HepG2 (cell line): ENCODE measurements around the gene VEZF1. TPM values are rescaled to one million over a fixed set of nuclear protein-coding genes. Genes with fewer than 3 reads are reported as not detected.

Experiments used
- CEBPB ChIP-seq: IDR thresholded peaks from 2 replicates; pipeline ENCODE4 v1.6.1; 2011; ENCODE audit warnings: low read depth, low read length, improper control_type of control experiment, borderline replicate concordance
- NCOR1 ChIP-seq: fragments of 200-600 bp; sonication (generic); IDR thresholded peaks from 2 replicates; pipeline ENCODE4 v1.7.0; 2017; ENCODE audit warnings: antibody characterized with exemption, low read length, borderline replicate concordance
- SETDB1 ChIP-seq: sonication (generic); formaldehyde crosslinking; IDR thresholded peaks from 2 replicates; pipeline ENCODE4 v1.5.1; 2020; ENCODE audit warnings: missing genetic modification reagents, mild to moderate bottlenecking, borderline replicate concordance
- SIX1 ChIP-seq: sonication (generic); formaldehyde crosslinking; IDR thresholded peaks from 2 replicates; pipeline ENCODE4 v1.4.0; 2020; ENCODE audit warnings: missing genetic modification reagents, borderline replicate concordance
- SMAD9 ChIP-seq: sonication (generic); formaldehyde crosslinking; IDR thresholded peaks from 2 replicates; pipeline ENCODE4 v1.5.1; 2020; ENCODE audit warnings: mild to moderate bottlenecking, missing genetic modification reagents
- ZBTB25 ChIP-seq: IDR thresholded peaks from 2 replicates; pipeline ENCODE4 v1.6.1; 2018; ENCODE audit warnings: missing genetic modification reagents
- ZHX2 ChIP-seq, 2 experiments: sonication (generic) in 1 of 2; formaldehyde crosslinking in 1 of 2; IDR thresholded peaks; 2 replicates each; pipeline versions ENCODE4 v1.6.1 to v1.9.0; 2014 to 2022; ENCODE audit warnings: antibody characterized with exemption in 1 of 2, borderline replicate concordance in 1 of 2, inconsistent platforms in 1 of 2, low read depth in 1 of 2, missing genetic modification reagents in 1 of 2
- ZNF335 ChIP-seq: sonication (generic); formaldehyde crosslinking; IDR thresholded peaks from 2 replicates; pipeline ENCODE4 v1.4.0; 2020; ENCODE audit warnings: missing genetic modification reagents
- ZNF44 ChIP-seq: sonication (generic); formaldehyde crosslinking; IDR thresholded peaks from 2 replicates; pipeline ENCODE4 v1.5.1; 2020; ENCODE audit warnings: mild to moderate bottlenecking, missing genetic modification reagents
- ZNF607 ChIP-seq: sonication (generic); formaldehyde crosslinking; IDR thresholded peaks from 2 replicates; pipeline ENCODE4 v1.5.1; 2020; ENCODE audit warnings: missing genetic modification reagents, mild to moderate bottlenecking, borderline replicate concordance
- polyA plus RNA-seq, 8 experiments: library from polyadenylated mRNA; depleted of rRNA in 3 of 8; stranded (reverse) in 7 of 8; unstranded in 1 of 8; fragments of >200 nt; fragmentation: Illumina TruSeq in 4 of 8; extraction: Trizol in 4 of 8; gene quantifications; 2 replicates each; pipeline versions ENCODE4 v1.2.1 to v1.2.3, GENCODE V29; 2011 to 2016; ENCODE audit warnings: low read depth in 4 of 8, missing spikeins in 1 of 8, mixed read lengths in 1 of 8; ENCODE audit not compliant: insufficient read depth in 1 of 8
- total RNA-seq, 5 experiments: library from RNA; depleted of rRNA; stranded (reverse); fragments of >200 nt; fragmentation: Illumina TruSeq; extraction: Trizol; gene quantifications; 2 replicates each; pipeline ENCODE4 v1.2.3, GENCODE V29; 2016; ENCODE audit warnings: low read depth in 1 of 5
- TF ChIP-seq, protein P1 (sequence below): sonication (generic); formaldehyde crosslinking; IDR thresholded peaks from 2 replicates; pipeline ENCODE4 v1.4.0; 2020; ENCODE audit warnings: missing genetic modification reagents
- TF ChIP-seq, protein P2 (sequence below): sonication (generic); formaldehyde crosslinking; IDR thresholded peaks from 2 replicates; pipeline ENCODE4 v1.4.0; 2020; ENCODE audit warnings: missing genetic modification reagents, mild to moderate bottlenecking, borderline replicate concordance

VEZF1 gene
- total and polyA plus RNA-seq, 2 of the 13 experiments (the other 11 are each of a cell fraction or from before 2014, with no cell fraction given), result 45.9 to 49.7 TPM

DNA sequence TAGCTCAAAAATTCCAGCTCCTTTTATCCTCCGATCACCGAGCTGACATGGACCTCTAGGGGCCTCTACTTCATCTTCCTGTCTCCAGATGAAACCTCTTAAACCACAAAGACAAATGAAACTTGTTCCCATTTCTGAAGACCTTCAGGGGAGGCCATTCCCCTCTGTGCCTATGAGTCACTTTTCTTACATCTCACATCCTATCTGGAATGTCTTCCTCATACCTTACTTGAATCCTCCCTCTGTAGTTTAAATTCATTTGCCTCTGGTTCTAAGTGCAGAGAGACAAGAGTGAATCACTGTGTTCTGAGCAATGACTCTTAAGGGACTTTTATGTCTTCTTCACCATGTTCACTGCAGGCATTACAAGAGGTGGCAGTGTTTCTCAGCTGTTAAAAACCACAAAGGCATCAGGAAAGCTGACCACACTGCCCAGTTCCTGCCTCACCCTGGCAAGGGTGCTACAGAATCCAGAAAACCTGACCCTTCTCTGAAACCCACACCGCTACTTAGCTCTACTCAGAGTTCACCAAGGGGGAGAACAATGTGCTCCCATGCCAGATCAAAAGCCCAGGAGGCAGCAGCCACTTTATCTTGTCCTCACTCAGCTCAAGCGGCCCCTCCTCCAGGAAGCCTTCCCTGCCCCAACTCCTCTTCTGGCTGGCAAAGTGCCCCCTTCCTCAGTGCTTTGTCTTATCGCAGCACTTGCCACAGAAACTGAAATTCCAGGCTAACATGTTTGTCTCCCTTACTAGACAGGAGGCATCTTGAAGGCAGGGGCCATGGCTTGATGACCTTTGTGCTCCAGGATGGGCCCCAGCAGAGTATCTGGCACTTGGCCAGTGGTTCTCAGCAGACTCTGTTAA is 39.3 kb downstream of the VEZF1 start (continued):
- TF ChIP-seq, protein P1, sequence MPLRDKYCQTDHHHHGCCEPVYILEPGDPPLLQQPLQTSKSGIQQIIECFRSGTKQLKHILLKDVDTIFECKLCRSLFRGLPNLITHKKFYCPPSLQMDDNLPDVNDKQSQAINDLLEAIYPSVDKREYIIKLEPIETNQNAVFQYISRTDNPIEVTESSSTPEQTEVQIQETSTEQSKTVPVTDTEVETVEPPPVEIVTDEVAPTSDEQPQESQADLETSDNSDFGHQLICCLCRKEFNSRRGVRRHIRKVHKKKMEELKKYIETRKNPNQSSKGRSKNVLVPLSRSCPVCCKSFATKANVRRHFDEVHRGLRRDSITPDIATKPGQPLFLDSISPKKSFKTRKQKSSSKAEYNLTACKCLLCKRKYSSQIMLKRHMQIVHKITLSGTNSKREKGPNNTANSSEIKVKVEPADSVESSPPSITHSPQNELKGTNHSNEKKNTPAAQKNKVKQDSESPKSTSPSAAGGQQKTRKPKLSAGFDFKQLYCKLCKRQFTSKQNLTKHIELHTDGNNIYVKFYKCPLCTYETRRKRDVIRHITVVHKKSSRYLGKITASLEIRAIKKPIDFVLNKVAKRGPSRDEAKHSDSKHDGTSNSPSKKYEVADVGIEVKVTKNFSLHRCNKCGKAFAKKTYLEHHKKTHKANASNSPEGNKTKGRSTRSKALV (CRISPR knock-in tag), result no peak
- TF ChIP-seq ZHX2 (IDR thresholded peaks at IDR 0.05; ENCODE audit: low read depth), result no peak
- no peak for TF ChIP-seq ZHX2 (CRISPR knock-in tag; IDR thresholded peaks at IDR 0.05; ENCODE audit: borderline replicate concordance)
- no peak for TF ChIP-seq ZNF335
- TF ChIP-seq CEBPB, result no peak
- TF ChIP-seq ZNF607, result no peak
- no peak for TF ChIP-seq ZBTB25 (CRISPR knock-in tag)
- TF ChIP-seq, protein P2, sequence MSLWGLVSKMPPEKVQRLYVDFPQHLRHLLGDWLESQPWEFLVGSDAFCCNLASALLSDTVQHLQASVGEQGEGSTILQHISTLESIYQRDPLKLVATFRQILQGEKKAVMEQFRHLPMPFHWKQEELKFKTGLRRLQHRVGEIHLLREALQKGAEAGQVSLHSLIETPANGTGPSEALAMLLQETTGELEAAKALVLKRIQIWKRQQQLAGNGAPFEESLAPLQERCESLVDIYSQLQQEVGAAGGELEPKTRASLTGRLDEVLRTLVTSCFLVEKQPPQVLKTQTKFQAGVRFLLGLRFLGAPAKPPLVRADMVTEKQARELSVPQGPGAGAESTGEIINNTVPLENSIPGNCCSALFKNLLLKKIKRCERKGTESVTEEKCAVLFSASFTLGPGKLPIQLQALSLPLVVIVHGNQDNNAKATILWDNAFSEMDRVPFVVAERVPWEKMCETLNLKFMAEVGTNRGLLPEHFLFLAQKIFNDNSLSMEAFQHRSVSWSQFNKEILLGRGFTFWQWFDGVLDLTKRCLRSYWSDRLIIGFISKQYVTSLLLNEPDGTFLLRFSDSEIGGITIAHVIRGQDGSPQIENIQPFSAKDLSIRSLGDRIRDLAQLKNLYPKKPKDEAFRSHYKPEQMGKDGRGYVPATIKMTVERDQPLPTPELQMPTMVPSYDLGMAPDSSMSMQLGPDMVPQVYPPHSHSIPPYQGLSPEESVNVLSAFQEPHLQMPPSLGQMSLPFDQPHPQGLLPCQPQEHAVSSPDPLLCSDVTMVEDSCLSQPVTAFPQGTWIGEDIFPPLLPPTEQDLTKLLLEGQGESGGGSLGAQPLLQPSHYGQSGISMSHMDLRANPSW, result no peak
- no peak for TF ChIP-seq SETDB1 (CRISPR knock-in tag)
- TF ChIP-seq ZNF44 (CRISPR knock-in tag), result peak; percentile 54; the same call in 1 of the 2 replicates
- no peak for TF ChIP-seq SIX1 (CRISPR knock-in tag)
- no peak for TF ChIP-seq SMAD9 (CRISPR knock-in tag)
- peak; percentile 42; the same call in 1 of the 2 replicates for TF ChIP-seq NCOR1
